T-cell (primary cell): Measurements from ENCODE around the gene GID8. TPM values are rescaled to one million over a fixed set of nuclear protein-coding genes. Genes with fewer than 3 reads are reported as not detected.

Experiments used
- ATAC-seq, 4 experiments: fragments of 200-7000 bp in 3 of 4; fragments of 150-1000 bp in 1 of 4; cut with Tn5 transposase; replicated peaks in 1 of 4; 1 replicate in 3 of 4; 2 replicates in 1 of 4; pipeline ENCODE4 v1.10.0; 2021; ENCODE audit warnings: moderate library complexity in 3 of 4, mild to moderate bottlenecking in 2 of 4, moderate number of reproducible peaks in 1 of 4
- CTCF ChIA-PET, 2 donors: fragments of 300-600 bp; sonication (Branson Sonifier 250); formaldehyde crosslinking; loops; one replicate each; lab custom pipeline; 2022; ENCODE audit warnings: antibody characterized with exemption in 2 of 2; lab: Charles Lee
- POLR2A ChIA-PET, 2 donors: fragments of 300-600 bp; sonication (Branson Sonifier 250); formaldehyde crosslinking; loops; one replicate each; lab custom pipeline; 2022; ENCODE audit warnings: antibody characterized with exemption in 2 of 2; lab: Charles Lee
- DNase-seq, 35 experiments: peaks; one replicate each; pipeline versions ENCODE4 v3.0.0 to v3.0.0-alpha.2; 2013 to 2023
- H3K27ac ChIP-seq: one replicate; pipeline ENCODE4 v1.5.1; 2013; ENCODE audit warnings: low read length
- H3K27me3 ChIP-seq, 2 experiments: replicated peaks in 1 of 2; 1 replicate in 1 of 2; 2 replicates in 1 of 2; pipeline versions ENCODE4 v1.6.1 to v1.7.0; 2013; ENCODE audit warnings: low read length in 1 of 2, mixed read lengths in 1 of 2; ENCODE audit not compliant: control insufficient read depth in 2 of 2, insufficient read depth in 2 of 2; ENCODE audit errors: extremely low read depth in 1 of 2
- H3K36me3 ChIP-seq, 2 donors: 1 replicate in 1 of 2; 2 replicates in 1 of 2; pipeline versions ENCODE4 v1.6.1 to v1.7.0; 2013; ENCODE audit warnings: low read length in 1 of 2; ENCODE audit not compliant: control insufficient read depth in 2 of 2, insufficient read depth in 1 of 2; ENCODE audit errors: extremely low read depth in 1 of 2
- H3K4me1 ChIP-seq, 2 experiments: 1 replicate in 1 of 2; 2 replicates in 1 of 2; pipeline versions ENCODE4 v1.6.1 to v1.7.0; 2013; ENCODE audit warnings: low read length in 2 of 2, mixed read lengths in 1 of 2; ENCODE audit not compliant: insufficient read depth in 2 of 2, control insufficient read depth in 1 of 2; ENCODE audit errors: extremely low read depth in 1 of 2
- H3K4me3 ChIP-seq, 2 donors: 1 replicate in 1 of 2; 2 replicates in 1 of 2; pipeline versions ENCODE4 v1.5.1 to v1.7.0; 2013; ENCODE audit warnings: mild to moderate bottlenecking in 2 of 2, low read length in 1 of 2, moderate library complexity in 1 of 2; ENCODE audit not compliant: control insufficient read depth in 1 of 2; ENCODE audit errors: extremely low read depth in 1 of 2
- H3K9me3 ChIP-seq: 2 replicates; pipeline ENCODE4 v1.7.0; 2013
- H3K27ac Mint-ChIP-seq, 2 donors: one replicate each; pipeline ENCODE4 v1.8.0; 2020 to 2021; ENCODE audit warnings: mild to moderate bottlenecking in 2 of 2, mixed read lengths in 2 of 2
- H3K27me3 Mint-ChIP-seq, 2 donors: one replicate each; pipeline ENCODE4 v1.8.0; 2021 to 2022; ENCODE audit warnings: mixed read lengths in 2 of 2
- H3K36me3 Mint-ChIP-seq: one replicate; pipeline ENCODE4 v1.8.0; 2021; ENCODE audit warnings: mixed read lengths
- H3K4me1 Mint-ChIP-seq, 3 donors: one replicate each; pipeline ENCODE4 v1.8.0; 2020 to 2022; ENCODE audit warnings: mixed read lengths in 3 of 3, mild to moderate bottlenecking in 1 of 3
- H3K4me3 Mint-ChIP-seq, 3 donors: one replicate each; pipeline ENCODE4 v1.8.0; 2020 to 2022; ENCODE audit warnings: mild to moderate bottlenecking in 3 of 3, mixed read lengths in 3 of 3, moderate library complexity in 3 of 3
- H3K9me3 Mint-ChIP-seq, 3 donors: one replicate each; pipeline ENCODE4 v1.8.0; 2020 to 2022; ENCODE audit warnings: mixed read lengths in 3 of 3
- WGBS: methylation state at CpG from one replicate; pipeline ENCODE4 v1.1.5; 2013; ENCODE audit warnings: missing lambda C conversion rate; ENCODE audit not compliant: insufficient coverage; 5-methylcytosine and 5-hydroxymethylcytosine counted together
- total RNA-seq, 35 experiments: library from RNA in 6 of 35; stranded (reverse) in 6 of 35; fragments of 120-200 nt in 1 of 35; gene quantifications; one replicate each; pipeline versions ENCODE4 v1.2.1 to v1.2.4 and lab custom pipeline; 2013 to 2026

Gene GID8
- total RNA-seq, 5 donors from 2014 or later (not counting 1 experiment from before 2014, with no cell fraction given) = 33.1 to 43.4 (median 41.2) TPM

GRCh38 chr20:62911701-62912280 lies 26.2 kb upstream of the GID8 start:
- no peak for ATAC-seq
- no peak overlapping the region for H3K27ac Mint-ChIP-seq
- H3K4me3 ChIP-seq = no peak overlapping the region
- H3K9me3 Mint-ChIP-seq = no peaks in the 10 kb centered on the region
- H3K36me3 ChIP-seq = peaks cover 16 to 75% of the 10 kb centered on the region in 2 donors
- peaks cover 26 to 45% of the 10 kb centered on the region in 2 experiments for H3K4me1 ChIP-seq
- H3K36me3 Mint-ChIP-seq = peaks cover 51% of the 10 kb centered on the region
- POLR2A ChIA-PET = interaction anchor here (0.6 kb wide), 2 partner anchors 188 to 957 kb away, joined by 3 read pairs; no protein-coding TSS in a partner anchor
- DNase-seq = no peak
- H3K9me3 ChIP-seq = no peaks in the 10 kb centered on the region
- H3K4me1 Mint-ChIP-seq = peaks cover 65 to 66% (median 65%) of the 10 kb centered on the region in 3 donors
- CTCF ChIA-PET = no interaction called here
- H3K27ac ChIP-seq = no peak overlapping the region
- H3K27me3 ChIP-seq = no peaks in the 10 kb centered on the region
- WGBS = 89% methylated on average over 7 of the region's 10 CpGs
- no peaks in the 10 kb centered on the region for H3K27me3 Mint-ChIP-seq
- H3K4me3 Mint-ChIP-seq = no peak overlapping the region

GRCh38 chr20:62913043-62913630 lies 24.8 kb upstream of the GID8 start:
- Histone ChIP-seq H3K27ac (no peak overlapping the region), H3K9me3 (no peaks in the 10 kb centered on the region), H3K4me3 (no peak overlapping the region), H3K27me3 (no peaks in the 10 kb centered on the region), H3K4me1 (peaks cover 40 to 49% of the 10 kb centered on the region in 2 experiments), H3K36me3 (peaks cover 13 to 61% of the 10 kb centered on the region in 2 donors)
- Mint-ChIP-seq H3K27me3 (no peaks in the 10 kb centered on the region), H3K4me1 (peaks cover 72 to 74% (median 73%) of the 10 kb centered on the region in 3 donors), H3K27ac (no peak overlapping the region), H3K36me3 (peaks cover 42% of the 10 kb centered on the region), H3K9me3 (no peaks in the 10 kb centered on the region), H3K4me3 (no peak overlapping the region)
- no peak for DNase-seq
- ChIA-PET POLR2A (interaction anchor here in 1 of 2 donors (0.6 kb wide), 1 partner anchor 9 kb away, joined by 3 read pairs; no protein-coding TSS in a partner anchor), CTCF (interaction anchor here in 1 of 2 donors (1.1 kb wide), 1 partner anchor 9 kb away, joined by 3 read pairs; no protein-coding TSS in a partner anchor)
- no peak for ATAC-seq
- 89% methylated on average over 3 of the region's 7 CpGs for WGBS

GRCh38 chr20:62914436-62914835 lies 23.5 kb upstream of the GID8 start:
- Histone ChIP-seq H3K4me3 (no peak overlapping the region), H3K9me3 (no peaks in the 10 kb centered on the region), H3K27me3 (no peaks in the 10 kb centered on the region), H3K36me3 (peaks cover 7 to 48% of the 10 kb centered on the region in 2 donors), H3K27ac (no peak overlapping the region), H3K4me1 (peaks cover 47 to 57% of the 10 kb centered on the region in 2 experiments)
- Mint-ChIP-seq H3K27ac (no peak overlapping the region), H3K9me3 (no peaks in the 10 kb centered on the region), H3K36me3 (peaks cover 38% of the 10 kb centered on the region), H3K27me3 (no peaks in the 10 kb centered on the region), H3K4me1 (peaks cover 78 to 82% (median 81%) of the 10 kb centered on the region in 3 donors), H3K4me3 (peak overlapping the region in 1 of 3 donors; percentile 84)
- 100% methylated on average over 1 of the region's 9 CpGs for WGBS
- DNase-seq (no peak), ATAC-seq (no peak)
- POLR2A ChIA-PET = no interaction called here
- CTCF ChIA-PET = interaction anchor here in 1 of 2 donors (0.7 to 0.8 kb wide), 2 partner anchors 13 to 40 kb away, joined by 3 to 4 read pairs; no protein-coding TSS in a partner anchor

- Mint-ChIP-seq H3K9me3 (no peaks in the 10 kb centered on the region), H3K27ac (peak overlapping the region; percentile 71 to 74), H3K4me1 (peaks cover 80 to 83% (median 83%) of the 10 kb centered on the region in 3 donors), H3K27me3 (no peaks in the 10 kb centered on the region), H3K4me3 (peak overlapping the region; percentile 37 to 84 (median 56)), H3K36me3 (peaks cover 34% of the 10 kb centered on the region)
- peaks cover 51 to 63% of the 10 kb centered on the region in 2 experiments for H3K4me1 ChIP-seq
- no peaks in the 10 kb centered on the region for H3K27me3 ChIP-seq
- DNase-seq (peak in 3 of 35 experiments; percentile 12 to 52 (median 30)), ATAC-seq (peak in 1 of 4 experiments; percentile 28)
- CTCF ChIA-PET = interaction anchor here in 1 of 2 donors (1.4 kb wide), 1 partner anchor 11 kb away, joined by 4 read pairs; no protein-coding TSS in a partner anchor
- peaks cover 5 to 43% of the 10 kb centered on the region in 2 donors for H3K36me3 ChIP-seq
- H3K9me3 ChIP-seq = no peaks in the 10 kb centered on the region
- POLR2A ChIA-PET = interaction anchor here in 1 of 2 donors (0.7 kb wide), 1 partner anchor 12 kb away, joined by 3 read pairs; no protein-coding TSS in a partner anchor
- H3K4me3 ChIP-seq = no peak overlapping the region
- WGBS = 41% methylated on average over 5 of the region's 8 CpGs
- no peak overlapping the region for H3K27ac ChIP-seq
Measured at GRCh38 chr20:62914970-62915457, 22.9 kb upstream of the GID8 start.

GRCh38 chr20:62916703-62917476 lies 21.1 kb upstream of the GID8 start:
- ATAC-seq (no peak), DNase-seq (no peak)
- Mint-ChIP-seq H3K27me3 (no peaks in the 10 kb centered on the region), H3K4me1 (peaks cover 83 to 88% (median 86%) of the 10 kb centered on the region in 3 donors), H3K36me3 (peaks cover 17% of the 10 kb centered on the region), H3K9me3 (no peaks in the 10 kb centered on the region), H3K4me3 (peak overlapping the region; percentile 39 to 84 (median 74)), H3K27ac (peak overlapping the region; percentile 89 to 92)
- Histone ChIP-seq H3K4me3 (peak overlapping the region in 1 of 2 donors; percentile 35), H3K9me3 (no peaks in the 10 kb centered on the region), H3K27me3 (no peaks in the 10 kb centered on the region), H3K27ac (no peak overlapping the region), H3K36me3 (peaks cover 0 to 24% of the 10 kb centered on the region in 2 donors), H3K4me1 (peaks cover 64 to 80% of the 10 kb centered on the region in 2 experiments)
- WGBS = 85% methylated on average over 9 of the region's 10 CpGs
- CTCF ChIA-PET = interaction anchor here (0.6 to 2.3 kb wide), 9 partner anchors 7 to 417 kb away, joined by 3 to 11 read pairs (median 3); no protein-coding TSS in a partner anchor
- POLR2A ChIA-PET = no interaction called here
